Inflammatory macrophage treated with lipopolysaccharide for 1 hour (primary cell): ENCODE data around the gene UBIAD1.
"Not testable (repeated sequence)": the region's sequence is repeated elsewhere in the genome, so short reads cannot be mapped to it uniquely, and the experiment has no call there.

Experiments used
- DNase-seq, 2 donors: peaks; one replicate each; pipeline ENCODE4 v3.0.0-alpha.2; 2020 to 2022

The UBIAD1 gene

GRCh38 chr1:11280719-11281376 lies 7.8 kb downstream of the UBIAD1 start:
- DNase-seq: no peak

GRCh38 chr1:11281518-11282331 lies 8.7 kb downstream of the UBIAD1 start:
- DNase-seq: peak in 1 of 2 donors; percentile 27

DNA sequence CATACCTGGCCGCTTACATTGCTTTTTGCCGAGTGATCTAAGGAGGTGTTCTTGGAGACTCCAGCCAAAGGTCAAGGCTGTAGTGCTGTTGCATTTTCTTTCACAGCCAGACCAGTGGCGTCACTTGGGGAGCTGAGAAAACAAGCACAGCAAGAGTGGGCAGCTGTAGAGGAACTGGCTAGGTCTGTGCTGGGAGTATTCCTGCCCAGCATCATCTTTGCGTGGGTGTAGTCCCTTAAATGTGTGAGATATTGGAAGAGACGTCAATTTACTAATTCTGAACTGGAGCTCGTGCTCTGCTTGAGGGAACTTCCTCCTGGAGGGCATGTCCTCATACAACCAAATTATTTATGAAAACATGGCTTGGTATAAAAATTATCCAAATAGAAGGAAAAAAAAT lies 10.2 kb downstream of the UBIAD1 start:
- peak; percentile 67 to 91 for DNase-seq

- no peak for DNase-seq
Observed at GRCh38 chr1:11284784-11285183, 11.8 kb downstream of the UBIAD1 start.

DNA sequence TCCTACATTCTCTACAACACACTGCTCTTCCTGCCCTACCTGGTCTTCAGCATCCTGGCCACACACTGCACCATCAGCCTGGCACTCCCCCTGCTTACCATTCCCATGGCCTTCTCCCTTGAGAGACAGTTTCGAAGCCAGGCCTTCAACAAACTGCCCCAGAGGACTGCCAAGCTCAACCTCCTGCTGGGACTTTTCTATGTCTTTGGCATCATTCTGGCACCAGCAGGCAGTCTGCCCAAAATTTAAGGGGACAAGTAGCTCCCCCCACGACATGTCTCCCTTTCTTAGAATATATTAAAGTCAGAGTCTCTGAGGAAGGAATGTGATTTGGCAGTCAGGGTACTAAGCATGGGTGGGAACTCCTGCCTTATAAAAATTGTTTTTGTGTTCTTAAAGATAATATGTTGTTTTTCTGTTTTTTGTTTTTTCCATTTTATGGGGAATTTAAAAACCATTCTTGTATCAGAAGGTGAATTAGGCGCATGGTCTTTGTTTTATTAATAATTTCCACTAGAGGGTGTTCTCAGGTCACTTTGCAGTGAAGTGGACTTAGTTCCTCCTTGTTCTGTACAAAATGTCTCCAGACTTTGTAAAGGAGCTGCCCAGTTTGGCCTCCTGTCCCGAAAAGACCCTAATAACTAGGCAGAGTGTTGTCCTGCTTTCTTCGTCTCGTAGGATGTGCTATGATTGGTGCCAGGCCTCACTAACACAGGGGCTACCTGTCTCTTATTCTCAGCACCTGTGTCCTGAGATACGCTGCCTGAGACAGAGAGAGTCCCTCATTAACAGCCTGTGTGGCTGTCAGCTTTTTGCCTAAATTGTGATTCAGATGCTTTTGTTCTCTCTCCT lies 13.1 kb downstream of the UBIAD1 start:
- no peak for DNase-seq

DNA sequence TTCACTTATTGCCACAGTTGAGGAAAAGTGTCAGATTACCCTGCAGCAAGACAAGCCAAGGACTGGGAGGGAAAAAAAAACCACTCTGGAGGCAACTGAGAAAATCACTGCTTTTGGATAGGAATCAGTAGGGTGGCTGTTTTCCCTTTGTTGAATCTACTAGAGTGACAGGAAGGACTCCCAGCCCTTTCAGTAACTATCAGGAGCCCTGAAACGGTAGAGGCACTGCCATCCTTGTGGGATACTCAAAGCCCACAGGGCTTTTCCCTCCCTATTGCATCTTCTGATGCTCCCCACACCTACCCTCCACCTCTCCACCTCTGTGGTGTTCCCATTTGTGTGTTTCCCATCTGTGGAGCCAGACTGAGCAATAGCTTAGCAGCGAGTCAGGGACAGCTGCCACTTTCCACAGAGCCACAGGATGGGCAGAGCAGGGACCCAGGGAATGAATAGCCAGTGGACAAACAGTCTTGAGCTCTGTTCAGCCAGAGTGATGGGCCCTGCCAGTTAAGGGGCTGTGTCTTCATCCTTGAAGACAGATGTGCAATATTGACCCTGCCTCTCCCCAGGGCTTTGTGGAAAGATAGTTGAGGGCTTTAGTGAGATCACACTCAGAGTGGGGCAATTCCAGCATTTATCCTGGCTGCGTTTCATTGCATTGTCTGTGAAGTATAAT lies 13.9 kb downstream of the UBIAD1 start:
- no peak for DNase-seq

- no peak for DNase-seq
Observed at GRCh38 chr1:11289064-11289463, 16.1 kb downstream of the UBIAD1 start.

DNA sequence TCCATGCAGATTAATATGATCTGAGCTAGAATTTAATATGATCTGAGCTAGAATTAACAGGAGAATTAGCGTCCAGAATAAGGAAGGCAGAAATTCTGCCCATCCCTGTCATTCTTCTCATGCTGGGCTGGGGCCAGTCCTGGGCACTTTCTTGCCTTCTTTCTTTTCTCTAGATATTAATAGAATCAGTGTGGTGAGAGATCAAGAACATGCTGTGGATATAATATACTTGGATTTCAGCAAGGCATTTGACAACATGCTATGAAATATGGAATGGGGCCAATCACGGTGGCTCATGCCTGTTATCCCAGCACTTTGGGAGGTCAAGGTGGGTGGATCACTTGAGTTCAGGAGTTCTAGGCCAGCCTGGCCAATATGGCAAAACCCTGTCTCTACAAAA lies 18.1 kb downstream of the UBIAD1 start:
- DNase-seq: no peak

DNA sequence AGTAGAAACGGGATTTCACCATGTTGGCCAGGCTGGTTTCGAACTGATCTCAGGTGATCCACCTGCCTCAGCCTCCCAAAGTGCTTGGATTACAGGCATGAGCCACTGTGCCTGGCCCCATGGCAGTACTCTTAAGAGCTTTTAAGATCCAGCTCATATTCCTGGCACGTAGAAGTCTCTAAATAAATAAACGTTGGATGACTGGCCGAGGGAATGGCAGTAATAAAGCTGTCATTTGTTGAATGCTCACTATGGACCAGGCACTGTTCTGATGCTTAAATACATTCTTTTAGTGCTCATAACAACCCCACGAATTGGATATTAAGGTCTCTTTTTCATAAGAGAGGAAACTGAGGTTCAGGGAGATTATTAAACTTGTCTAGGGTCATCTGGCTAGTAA lies 20.9 kb downstream of the UBIAD1 start:
- no peak for DNase-seq

DNA sequence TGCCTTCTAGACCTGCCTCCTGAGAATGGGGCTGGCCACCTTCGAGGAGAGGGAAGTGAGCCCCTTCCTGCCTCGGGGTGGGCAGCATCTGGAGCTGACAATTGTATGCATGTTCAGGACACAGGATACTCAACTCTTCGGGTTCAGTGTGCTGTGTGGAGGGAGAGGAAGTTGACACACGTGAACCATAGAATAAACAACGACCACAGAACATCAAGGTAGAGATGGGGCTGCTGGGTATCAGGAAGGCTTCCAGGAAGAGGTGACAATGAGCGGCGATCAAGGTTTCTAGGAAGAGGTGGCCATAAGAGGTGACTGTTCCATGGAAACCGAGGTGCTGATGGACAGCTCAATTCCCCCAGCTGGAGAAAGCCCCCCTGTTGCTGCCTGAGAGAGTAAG lies 22.0 kb downstream of the UBIAD1 start:
- DNase-seq: no peak

DNA sequence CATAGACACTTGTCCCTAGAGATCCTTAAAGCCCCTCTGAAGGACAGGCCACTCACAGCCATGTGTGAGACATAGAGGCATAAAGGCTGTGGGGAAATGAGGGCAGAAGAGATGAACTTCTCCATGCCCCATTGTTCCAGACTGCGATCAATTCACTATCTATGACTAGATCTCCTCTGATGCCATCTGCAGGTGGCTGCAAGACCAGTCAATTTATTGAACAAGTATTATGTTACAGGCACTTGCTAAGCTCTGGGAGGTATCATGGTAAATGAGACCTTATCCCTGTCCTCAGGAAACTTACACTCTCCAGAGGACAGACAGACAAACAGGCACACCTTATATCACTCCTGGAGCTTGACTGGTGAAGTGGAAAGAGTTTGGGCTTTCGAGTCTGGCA lies 22.9 kb downstream of the UBIAD1 start:
- no peak for DNase-seq

GRCh38 chr1:11297774-11298173 lies 24.8 kb downstream of the UBIAD1 start:
- not testable (repeated sequence) for DNase-seq

GRCh38 chr1:11298390-11299224 lies 25.6 kb downstream of the UBIAD1 start:
- DNase-seq: no peak

GRCh38 chr1:11299225-11299574 lies 26.2 kb downstream of the UBIAD1 start:
- DNase-seq: no peak

GRCh38 chr1:11301601-11302000 lies 28.6 kb downstream of the UBIAD1 start:
- no peak for DNase-seq

GRCh38 chr1:11302366-11302765 lies 29.4 kb downstream of the UBIAD1 start:
- no peak for DNase-seq

DNA sequence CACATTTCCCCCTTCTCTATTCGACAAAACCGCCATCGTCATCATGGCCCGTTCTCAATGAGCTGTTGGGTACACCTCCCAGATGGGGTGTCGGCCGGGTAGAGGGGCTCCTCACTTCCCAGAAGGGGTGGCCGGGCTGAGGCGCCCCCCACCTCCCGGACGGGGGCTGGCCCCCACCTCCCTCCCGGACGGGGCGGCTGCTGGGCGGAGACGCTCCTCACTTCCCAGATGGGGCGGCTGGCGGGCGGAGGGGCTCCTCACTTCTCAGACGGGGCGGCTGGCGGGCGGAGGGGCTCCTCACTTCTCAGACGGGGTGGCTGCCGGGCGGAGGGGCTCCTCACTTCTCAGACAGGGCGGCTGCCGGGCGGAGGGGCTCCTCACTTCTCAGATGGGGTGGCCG lies 32.5 kb downstream of the UBIAD1 start:
- DNase-seq: not testable (repeated sequence)

- no peak for DNase-seq
Observed at GRCh38 chr1:11307852-11308251, 34.9 kb downstream of the UBIAD1 start.

DNA sequence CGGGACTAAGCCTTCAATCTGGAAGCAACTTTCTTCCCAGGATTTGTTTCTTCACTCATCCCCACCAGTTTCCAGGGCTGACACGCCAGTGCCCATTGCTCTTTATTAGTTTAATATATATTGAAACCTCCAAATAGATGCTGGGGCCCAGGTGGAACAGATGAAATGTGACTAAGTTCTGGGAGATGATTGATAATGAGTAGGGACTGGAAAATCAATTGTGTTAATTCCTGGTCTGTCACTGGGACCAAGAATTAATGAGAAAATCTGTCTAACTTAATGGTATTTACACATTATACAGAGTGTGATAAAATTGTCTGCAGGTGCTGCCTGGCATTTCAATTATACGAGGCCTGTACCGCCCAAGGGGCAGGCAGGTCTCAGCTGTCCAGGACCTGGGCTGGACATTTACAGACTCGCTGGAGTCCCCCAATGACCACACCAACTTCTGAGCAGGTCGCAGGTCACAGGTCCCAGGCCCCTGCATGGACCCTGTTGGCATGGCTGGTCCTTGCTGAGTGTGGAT lies 35.8 kb downstream of the UBIAD1 start:
- DNase-seq: no peak

DNA sequence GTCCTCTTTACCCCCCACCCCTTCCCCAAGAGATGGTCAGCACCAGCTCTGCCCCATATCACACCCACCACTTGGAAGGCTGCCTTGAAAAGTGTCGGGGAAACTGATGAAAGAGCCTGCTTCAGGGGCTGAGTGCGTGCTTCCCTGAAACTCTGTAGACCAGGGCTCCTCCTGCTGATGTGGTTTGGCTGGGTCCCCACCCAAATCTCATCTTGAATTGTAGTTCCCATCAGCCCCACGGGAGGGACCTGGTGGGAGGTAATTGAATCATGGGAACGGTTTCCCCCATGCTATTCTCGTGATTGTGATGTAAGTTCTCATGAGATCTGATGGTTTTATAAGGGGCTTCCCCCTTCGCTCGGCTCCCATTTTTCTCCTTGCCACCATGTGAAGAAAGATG lies 36.4 kb downstream of the UBIAD1 start:
- no peak for DNase-seq

GRCh38 chr1:11311816-11312755 lies 39.1 kb downstream of the UBIAD1 start:
- no peak for DNase-seq
